Pancreas (tissue), 10 donors: ENCODE data around the gene B3GNT5. TPM values are rescaled to one million over a fixed set of nuclear protein-coding genes. Genes with fewer than 3 reads are reported as not detected.

Experiments used
- ATAC-seq, 4 donors: fragments of 200-7000 bp; cut with Tn5 transposase; one replicate each; pipeline versions ENCODE4 v1.8.0 to v1.9.1; 2020; ENCODE audit warnings: mild to moderate bottlenecking in 4 of 4, moderate library complexity in 4 of 4
- DNase-seq, 6 donors: peaks; one replicate each; pipeline ENCODE4 v3.0.0-alpha.2; 2020
- FAIRE-seq: peaks from 2 replicates; lab custom pipeline; 2012; peaks lifted over from hg19 to GRCh38; lab: Jason Lieb, UNC
- H3K27ac ChIP-seq, 4 donors: fragments of 200-600 bp; sonication (generic); 1 replicate in 3 of 4; 2 replicates in 1 of 4; pipeline versions ENCODE4 v1.5.0 to v1.8.0; 2020
- H3K27me3 ChIP-seq, 4 donors: fragments of 200-600 bp; one replicate each; pipeline ENCODE4 v1.8.0; 2021
- H3K36me3 ChIP-seq, 3 donors: fragments of 200-600 bp; sonication (generic) in 1 of 3; one replicate each; pipeline versions ENCODE4 v1.5.0 to v1.8.0; 2020 to 2021
- H3K4me1 ChIP-seq, 3 donors: fragments of 200-600 bp; one replicate each; pipeline ENCODE4 v1.8.0; 2021
- H3K4me3 ChIP-seq, 4 donors: fragments of 200-600 bp; sonication (generic) in 2 of 4; one replicate each; pipeline versions ENCODE4 v1.5.0 to v1.8.0; 2020 to 2021
- H3K9me3 ChIP-seq, 4 donors: fragments of 200-600 bp; one replicate each; pipeline ENCODE4 v1.8.0; 2021
- WGBS, 2 donors: extraction: QIAGEN DNeasy Blood & Tissue Kit; methylation state at CpG; one replicate each; pipeline ENCODE4 v1.1.7; 2013; 5-methylcytosine and 5-hydroxymethylcytosine counted together
- intact Hi-C, 3 donors: fragments of 100-400 bp; cut with DNase I; formaldehyde crosslinking; loops; one replicate each; pipeline versions ENCODE4 v1.11.1 to v1.14.2; 2022
- polyA plus RNA-seq, 2 donors: library from polyadenylated mRNA; stranded (reverse); fragments of 200-250 nt; gene quantifications; one replicate each; pipeline ENCODE4 v1.2.3, GENCODE V29; 2013
- total RNA-seq, 6 donors: library from RNA; stranded (reverse); fragmentation: NEBNext Ultra II Directional in 4 of 6; extraction: Animal tissue kit (Norgen Biotek cat#: 25700) in 4 of 6; gene quantifications; one replicate each; pipeline versions ENCODE4 v1.2.1 to v1.2.4, GENCODE V29; 2021 to 2023
- TF ChIP-seq, protein P1 (sequence below), 4 donors: fragments of 200-600 bp; sonication (generic) in 3 of 4; IDR thresholded peaks; one replicate each; pipeline versions ENCODE4 v1.5.0 to v1.8.0; 2021; ENCODE audit warnings: antibody characterized with exemption in 4 of 4
- donor health status: healthy with polysubstance abuse.
- donor health status: DM: no; HTN: no; CAD: no; lungs with moderate emphysema.
- donor health status: DM: no; HTN: no; CAD: no.
- donor health status: control.
- donor health status: control.
- donor health status: Bipolar disorder and iron deficiency.
- donor health status: DM: yes; HTN: yes; CAD: no.
- donor health status: DM: no; HTN: no; CAD: no.
- donor health status: DM: no; HTN: no; CAD: no.
- donor health status: DM: yes; HTN: yes; CAD: no.

Gene B3GNT5
- total and polyA plus RNA-seq, 8 donors = 3.0 to 13.7 (median 5.2) TPM

DNA sequence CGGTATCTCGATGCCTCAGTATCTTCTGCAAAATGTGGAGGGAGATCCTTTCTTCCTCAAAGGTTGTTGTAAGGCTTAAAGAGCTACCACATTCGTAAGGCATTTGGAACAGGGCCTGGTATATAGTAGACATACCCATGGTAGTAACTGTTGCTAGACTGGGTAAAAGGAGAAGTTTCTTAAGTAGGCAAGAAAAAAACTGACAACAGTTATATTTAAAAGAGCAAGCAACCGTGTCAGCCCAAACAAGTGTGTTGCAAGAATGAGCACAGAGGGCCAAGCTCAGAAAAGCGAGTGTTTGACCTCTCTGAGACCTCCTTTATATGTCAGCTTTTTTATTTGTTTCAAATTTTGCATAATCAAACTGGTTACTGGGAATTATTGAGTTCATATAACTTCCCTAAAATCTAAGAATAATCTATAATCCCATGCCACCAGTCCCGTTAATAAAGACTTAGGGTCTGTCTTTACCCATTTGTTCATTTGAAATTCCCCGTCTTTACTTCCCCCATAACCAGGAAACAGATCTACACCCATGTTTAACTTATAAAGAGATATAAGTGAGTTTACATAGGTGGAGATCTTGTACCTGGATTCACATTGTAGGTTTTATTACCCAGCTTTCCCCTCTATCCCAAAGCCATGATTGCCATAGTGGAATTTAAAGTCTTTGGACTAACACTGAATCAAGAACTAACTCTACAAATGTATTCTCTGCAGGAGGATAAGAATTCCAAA is 7.3 kb downstream of the B3GNT5 start:
- H3K4me1 ChIP-seq = peaks cover 0 to 24% (median 6%) of the 10 kb centered on the region in 3 donors
- H3K9me3 ChIP-seq = no peaks in the 10 kb centered on the region
- H3K4me3 ChIP-seq = no peak overlapping the region
- FAIRE-seq (no peak), DNase-seq (no peak), ATAC-seq (peak in 3 of 4 donors; percentile 33 to 71 (median 63))
- 57% methylated on average over 7 of the region's 7 CpGs for WGBS, 2 donors
- H3K27me3 ChIP-seq = no peaks in the 10 kb centered on the region
- H3K36me3 ChIP-seq = no peaks in the 10 kb centered on the region
- intact Hi-C loops = no loop called here
- H3K27ac ChIP-seq = peak overlapping the region in 1 of 4 donors; percentile 16
- TF ChIP-seq, protein P1, sequence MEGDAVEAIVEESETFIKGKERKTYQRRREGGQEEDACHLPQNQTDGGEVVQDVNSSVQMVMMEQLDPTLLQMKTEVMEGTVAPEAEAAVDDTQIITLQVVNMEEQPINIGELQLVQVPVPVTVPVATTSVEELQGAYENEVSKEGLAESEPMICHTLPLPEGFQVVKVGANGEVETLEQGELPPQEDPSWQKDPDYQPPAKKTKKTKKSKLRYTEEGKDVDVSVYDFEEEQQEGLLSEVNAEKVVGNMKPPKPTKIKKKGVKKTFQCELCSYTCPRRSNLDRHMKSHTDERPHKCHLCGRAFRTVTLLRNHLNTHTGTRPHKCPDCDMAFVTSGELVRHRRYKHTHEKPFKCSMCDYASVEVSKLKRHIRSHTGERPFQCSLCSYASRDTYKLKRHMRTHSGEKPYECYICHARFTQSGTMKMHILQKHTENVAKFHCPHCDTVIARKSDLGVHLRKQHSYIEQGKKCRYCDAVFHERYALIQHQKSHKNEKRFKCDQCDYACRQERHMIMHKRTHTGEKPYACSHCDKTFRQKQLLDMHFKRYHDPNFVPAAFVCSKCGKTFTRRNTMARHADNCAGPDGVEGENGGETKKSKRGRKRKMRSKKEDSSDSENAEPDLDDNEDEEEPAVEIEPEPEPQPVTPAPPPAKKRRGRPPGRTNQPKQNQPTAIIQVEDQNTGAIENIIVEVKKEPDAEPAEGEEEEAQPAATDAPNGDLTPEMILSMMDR (IDR thresholded peaks at IDR 0.05) = no peak

DNA sequence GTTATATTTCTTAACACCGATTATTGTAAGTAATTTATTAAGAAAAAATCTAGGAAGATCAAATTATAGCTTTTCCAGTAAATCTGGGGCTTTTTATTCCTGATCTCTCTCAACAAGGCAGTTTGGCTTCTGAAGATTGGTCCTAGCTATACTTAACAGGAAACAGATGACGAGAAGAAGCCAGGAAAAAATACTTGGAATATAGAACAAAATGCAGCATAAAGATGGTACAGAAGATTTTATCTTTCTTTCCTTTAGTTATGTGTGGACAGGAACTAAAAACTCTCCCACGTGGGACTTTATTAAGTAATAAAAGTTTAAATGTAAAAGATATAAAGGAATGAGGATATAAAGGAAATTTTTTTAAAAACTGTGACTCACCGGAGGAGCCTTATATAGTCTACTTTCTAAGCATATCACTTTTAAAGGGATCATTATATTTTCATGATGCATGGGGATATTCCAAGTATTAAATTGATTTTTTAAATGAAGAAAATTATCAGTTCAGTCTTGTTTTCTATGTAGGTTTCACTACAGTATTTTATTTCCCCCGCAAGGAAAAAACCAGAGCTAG is 8.2 kb downstream of the B3GNT5 start:
- ATAC-seq (no peak), FAIRE-seq (no peak), DNase-seq (no peak)
- intact Hi-C loops = no loop called here
- no peaks in the 10 kb centered on the region for H3K36me3 ChIP-seq
- no peaks in the 10 kb centered on the region for H3K27me3 ChIP-seq
- H3K27ac ChIP-seq = peak overlapping the region in 1 of 4 donors; percentile 16
- TF ChIP-seq, protein P1 (IDR thresholded peaks at IDR 0.05) = no peak
- H3K9me3 ChIP-seq = no peaks in the 10 kb centered on the region
- H3K4me1 ChIP-seq = peaks cover 0 to 23% (median 12%) of the 10 kb centered on the region in 3 donors
- no peak overlapping the region for H3K4me3 ChIP-seq
- 79 to 84% methylated on average over 5 of the region's 5 CpGs for WGBS, 2 donors

DNA sequence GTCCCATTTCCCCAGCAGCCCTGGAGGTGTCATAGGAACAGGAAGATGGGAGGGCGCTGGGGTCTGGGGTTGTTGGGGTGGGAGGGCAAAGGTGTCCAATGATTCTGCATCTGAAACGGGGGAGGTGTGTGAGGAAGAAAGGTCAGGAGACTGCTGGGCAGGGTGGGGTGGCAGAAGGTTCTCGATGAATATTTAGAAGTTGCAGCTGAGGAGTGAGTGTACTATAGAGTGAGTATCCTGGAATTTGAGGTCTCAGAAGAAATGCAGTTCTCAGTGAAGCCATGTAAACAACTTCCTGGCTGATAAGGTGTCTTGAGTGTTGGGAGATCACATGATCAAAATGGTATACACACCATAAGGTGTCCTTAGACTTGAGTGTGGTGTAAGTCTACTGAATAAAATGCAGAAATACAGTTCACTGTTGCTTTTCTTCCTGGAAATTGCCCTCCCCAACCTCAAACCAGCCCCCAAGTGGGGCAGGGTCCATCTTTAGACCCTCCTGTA is 9.9 kb downstream of the B3GNT5 start:
- no peak overlapping the region for H3K4me3 ChIP-seq
- no peaks in the 10 kb centered on the region for H3K9me3 ChIP-seq
- FAIRE-seq (no peak), DNase-seq (no peak), ATAC-seq (no peak)
- TF ChIP-seq, protein P1 (IDR thresholded peaks at IDR 0.05) = no peak
- H3K27me3 ChIP-seq = no peaks in the 10 kb centered on the region
- 94 to 97% methylated on average over 3 of the region's 3 CpGs for WGBS, 2 donors
- intact Hi-C loops = no loop called here
- H3K4me1 ChIP-seq = peaks cover 0 to 26% (median 15%) of the 10 kb centered on the region in 3 donors
- H3K36me3 ChIP-seq = no peaks in the 10 kb centered on the region
- H3K27ac ChIP-seq = no peak overlapping the region

DNA sequence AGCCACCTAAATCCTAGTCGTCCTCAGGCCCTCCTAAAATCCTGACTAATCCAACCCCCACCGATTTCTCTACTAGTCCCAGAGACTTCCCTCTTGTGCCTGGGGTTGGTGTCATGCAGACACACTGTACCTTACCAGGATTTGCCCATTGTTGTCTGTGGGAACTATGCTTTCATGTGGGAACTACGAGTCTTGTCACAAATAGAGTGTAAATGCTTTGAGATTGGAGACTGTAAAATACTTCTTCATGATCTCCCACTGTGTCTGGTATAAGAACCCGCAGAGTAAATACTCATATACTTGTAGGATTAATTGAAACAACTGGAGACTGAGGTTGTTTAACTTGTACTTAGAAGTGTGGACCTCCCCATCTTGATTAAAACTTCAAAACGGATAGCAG is 11.2 kb downstream of the B3GNT5 start:
- Histone ChIP-seq H3K27me3 (no peaks in the 10 kb centered on the region), H3K9me3 (no peaks in the 10 kb centered on the region), H3K4me1 (peaks cover 0 to 26% (median 15%) of the 10 kb centered on the region in 3 donors), H3K36me3 (no peaks in the 10 kb centered on the region), H3K27ac (peak overlapping the region in 2 of 4 donors; percentile 32 to 48), H3K4me3 (no peak overlapping the region)
- WGBS, 2 donors = 63 to 70% methylated on average over 5 of the region's 5 CpGs
- ATAC-seq (no peak), FAIRE-seq (no peak), DNase-seq (no peak)
- TF ChIP-seq, protein P1 (IDR thresholded peaks at IDR 0.05) = no peak
- intact Hi-C loops = no loop called here
